CD14-positive monocyte (primary cell): Measurements from ENCODE around the gene ABTB1. TPM values are rescaled to one million over a fixed set of nuclear protein-coding genes. Genes with fewer than 3 reads are reported as not detected.
A peak's percentile ranks its signal among the peaks of the same experiment; 100 is the strongest.

Experiments
- DNase-seq, 3 donors: peaks; one replicate each; pipeline ENCODE4 v3.0.0-alpha.2; 2011 to 2022
- H2AFZ ChIP-seq: 2 replicates; pipeline ENCODE4 v1.6.0; 2012; ENCODE audit warnings: mild to moderate bottlenecking, low read depth, low read length, inconsistent platforms; ENCODE audit not compliant: insufficient read depth, poor library complexity, severe bottlenecking
- H3K27ac ChIP-seq, 2 donors: 1 replicate in 1 of 2; 2 replicates in 1 of 2; pipeline ENCODE4 v1.5.1; 2012 to 2013; ENCODE audit warnings: low read length in 2 of 2, control low read depth in 1 of 2, inconsistent platforms in 1 of 2, low read depth in 1 of 2, mild to moderate bottlenecking in 1 of 2
- H3K27me3 ChIP-seq, 2 donors: one replicate each; pipeline versions ENCODE4 v1.6.0 to v1.6.1; 2011 to 2013; ENCODE audit warnings: low read length in 2 of 2; ENCODE audit not compliant: control insufficient read depth in 2 of 2, insufficient read depth in 2 of 2
- H3K36me3 ChIP-seq, 2 donors: replicated peaks in 1 of 2; 1 replicate in 1 of 2; 2 replicates in 1 of 2; pipeline versions ENCODE4 v1.5.1 to v1.6.1; 2012 to 2013; ENCODE audit warnings: low read length in 2 of 2, control low read depth in 1 of 2, inconsistent platforms in 1 of 2, mild to moderate bottlenecking in 1 of 2; ENCODE audit not compliant: insufficient read depth in 2 of 2, control insufficient read depth in 1 of 2
- H3K4me1 ChIP-seq, 2 donors: 1 replicate in 1 of 2; 2 replicates in 1 of 2; pipeline versions ENCODE4 v1.5.1 to v1.6.1; 2012 to 2013; ENCODE audit warnings: low read length in 2 of 2, control low read depth in 1 of 2, inconsistent platforms in 1 of 2, mild to moderate bottlenecking in 1 of 2, moderate library complexity in 1 of 2; ENCODE audit not compliant: insufficient read depth in 2 of 2, control insufficient read depth in 1 of 2
- H3K4me2 ChIP-seq: replicated peaks from 2 replicates; pipeline ENCODE3; 2012; ENCODE audit warnings: low read length, moderate library complexity, mild to moderate bottlenecking; ENCODE audit not compliant: poor library complexity, severe bottlenecking; ENCODE audit errors: extremely low read depth
- H3K4me3 ChIP-seq, 3 experiments: fragments of 200-600 bp in 1 of 3; sonication (generic) in 1 of 3; replicated peaks in 1 of 3; 1 replicate in 2 of 3; 2 replicates in 1 of 3; pipeline ENCODE4 v1.5.1; 2011 to 2013; ENCODE audit warnings: low read length in 3 of 3, mild to moderate bottlenecking in 3 of 3, control low read depth in 2 of 3, low read depth in 2 of 3, inconsistent platforms in 1 of 3, moderate library complexity in 1 of 3
- H3K79me2 ChIP-seq: 2 replicates; pipeline ENCODE4 v1.6.0; 2012; ENCODE audit warnings: mild to moderate bottlenecking, control low read depth, inconsistent platforms, low read length, moderate library complexity; ENCODE audit not compliant: insufficient read depth
- H3K9ac ChIP-seq: 2 replicates; pipeline ENCODE4 v1.6.0; 2017; ENCODE audit warnings: low read length, mild to moderate bottlenecking; ENCODE audit not compliant: insufficient read depth, poor library complexity, severe bottlenecking
- H3K9me3 ChIP-seq, 2 donors: replicated peaks in 1 of 2; 1 replicate in 1 of 2; 2 replicates in 1 of 2; pipeline versions ENCODE4 v1.5.1 to v1.6.1; 2012 to 2013; ENCODE audit warnings: low read length in 2 of 2, control low read depth in 1 of 2; ENCODE audit not compliant: control insufficient read depth in 1 of 2, insufficient read depth in 1 of 2
- H4K20me1 ChIP-seq: 2 replicates; pipeline ENCODE4 v1.6.0; 2012; ENCODE audit warnings: mild to moderate bottlenecking, low read length, control low read depth, moderate library complexity; ENCODE audit not compliant: insufficient read depth
- H3K27ac Mint-ChIP-seq, 7 donors: one replicate each; pipeline ENCODE4 v1.8.0; 2020; ENCODE audit warnings: mild to moderate bottlenecking in 7 of 7, mixed read lengths in 7 of 7, moderate library complexity in 6 of 7, inconsistent platforms in 2 of 7
- H3K27me3 Mint-ChIP-seq, 3 donors: one replicate each; pipeline ENCODE4 v1.8.0; 2021 to 2022; ENCODE audit warnings: low read depth in 3 of 3, mild to moderate bottlenecking in 3 of 3, mixed read lengths in 3 of 3, moderate library complexity in 3 of 3, inconsistent platforms in 1 of 3
- H3K36me3 Mint-ChIP-seq, 2 donors: one replicate each; pipeline ENCODE4 v1.8.0; 2020; ENCODE audit warnings: mixed read lengths in 2 of 2, inconsistent platforms in 1 of 2, mild to moderate bottlenecking in 1 of 2
- H3K4me1 Mint-ChIP-seq: one replicate; pipeline ENCODE4 v1.8.0; 2020; ENCODE audit warnings: mild to moderate bottlenecking, mixed read lengths
- H3K4me3 Mint-ChIP-seq, 2 donors: one replicate each; pipeline ENCODE4 v1.8.0; 2020; ENCODE audit warnings: mild to moderate bottlenecking in 2 of 2, mixed read lengths in 2 of 2, moderate library complexity in 1 of 2
- H3K9me3 Mint-ChIP-seq, 7 donors: one replicate each; pipeline ENCODE4 v1.8.0; 2020 to 2022; ENCODE audit warnings: mixed read lengths in 7 of 7, mild to moderate bottlenecking in 6 of 7, moderate library complexity in 6 of 7, inconsistent platforms in 2 of 7
- CTCF ChIP-seq: fragments of 200-600 bp; IDR thresholded peaks from one replicate; pipeline ENCODE4 v1.8.0; 2022; ENCODE audit warnings: antibody characterized with exemption, mild to moderate bottlenecking
- WGBS: methylation state at CpG from one replicate; pipeline ENCODE4 v1.1.5; 2013; ENCODE audit warnings: missing lambda C conversion rate; ENCODE audit not compliant: insufficient coverage; 5-methylcytosine and 5-hydroxymethylcytosine counted together
- intact Hi-C, 2 donors: fragments of 100-400 bp; cut with micrococcal nuclease; formaldehyde crosslinking; loops; one replicate each; pipeline versions ENCODE4 v1.15.0 to v1.15.1; 2023
- polyA plus RNA-seq, 3 donors: library from polyadenylated mRNA; depleted of rRNA in 1 of 3; unstranded in 2 of 3; stranded (reverse) in 1 of 3; fragments of 300-500 nt in 2 of 3; fragments of >200 nt in 1 of 3; fragmentation: Illumina TruSeq in 2 of 3; gene quantifications; 1 replicate in 2 of 3; 2 replicates in 1 of 3; pipeline ENCODE4 v1.2.3, GENCODE V29; 2012 to 2021

The ABTB1 gene
- polyA plus RNA-seq, 3 donors, result 107 to 246 (median 118) TPM

GRCh38 chr3:127694467-127695215, 21.9 kb downstream of the ABTB1 start:
- no peaks in the 10 kb centered on the region for H3K36me3 ChIP-seq
- no peaks in the 10 kb centered on the region for H3K79me2 ChIP-seq
- no peak overlapping the region for H3K27ac Mint-ChIP-seq
- H3K9me3 ChIP-seq, result no peaks in the 10 kb centered on the region
- H3K4me2 ChIP-seq, result no peak overlapping the region
- intact Hi-C loops, result loop anchor here (5.0 kb wide), 4 partner anchors 43 to 128 kb away; partner anchors contain the start of gene MGLL (in 1 of the 2)
- H3K9ac ChIP-seq, result no peak overlapping the region
- peaks cover 16% of the 10 kb centered on the region for H3K4me1 Mint-ChIP-seq
- no peak overlapping the region for H3K27ac ChIP-seq
- H3K36me3 Mint-ChIP-seq, result no peaks in the 10 kb centered on the region
- peaks cover 0 to 1% (median 1%) of the 10 kb centered on the region in 3 donors for H3K27me3 Mint-ChIP-seq
- DNase-seq, result peak; percentile 38 to 52 (median 39)
- peaks cover 16 to 18% of the 10 kb centered on the region in 2 donors for H3K4me1 ChIP-seq
- H3K9me3 Mint-ChIP-seq, result no peaks in the 10 kb centered on the region
- TF ChIP-seq CTCF, result peak; percentile 18
- WGBS, result 88% methylated on average over 14 of the region's 17 CpGs
- H3K4me3 Mint-ChIP-seq, result no peak overlapping the region
- H3K27me3 ChIP-seq, result no peaks in the 10 kb centered on the region
- H2AFZ ChIP-seq, result no peak overlapping the region
- no peak overlapping the region for H3K4me3 ChIP-seq
- no peaks in the 10 kb centered on the region for H4K20me1 ChIP-seq

GRCh38 chr3:127697551-127698240, 24.9 kb downstream of the ABTB1 start:
- peak overlapping the region in 1 of 3 experiments; percentile 20 for H3K4me3 ChIP-seq
- peaks cover 0 to 2% (median 0%) of the 10 kb centered on the region in 7 donors for H3K9me3 Mint-ChIP-seq

More at GRCh38 chr3:127697551-127698240, 24.9 kb downstream of the ABTB1 start:
- DNase-seq, result peak; percentile 41 to 61 (median 51)
- H3K36me3 ChIP-seq, result no peaks in the 10 kb centered on the region
- H3K4me1 ChIP-seq, result peaks cover 16 to 18% of the 10 kb centered on the region in 2 donors
- peak overlapping the region in 1 of 2 donors; percentile 31 for H3K27ac ChIP-seq
- H2AFZ ChIP-seq, result peak overlapping the region; percentile 52
- Mint-ChIP-seq H3K4me3 (peak overlapping the region in 1 of 2 donors; percentile 51), H3K27ac (peak overlapping the region in 6 of 7 donors; percentile 38 to 86 (median 67)), H3K4me1 (peaks cover 14% of the 10 kb centered on the region), H3K36me3 (no peaks in the 10 kb centered on the region), H3K27me3 (peaks cover 0 to 1% (median 1%) of the 10 kb centered on the region in 3 donors)
- intact Hi-C loops, result loop anchor here (5.0 kb wide), 3 partner anchors 40 to 55 kb away; no protein-coding TSS in a partner anchor
- no peak overlapping the region for H3K9ac ChIP-seq
- no peaks in the 10 kb centered on the region for H3K79me2 ChIP-seq
- H3K4me2 ChIP-seq, result peak overlapping the region; percentile 15
- no peaks in the 10 kb centered on the region for H3K27me3 ChIP-seq
- TF ChIP-seq CTCF, result no peak
- no peaks in the 10 kb centered on the region for H4K20me1 ChIP-seq
- no peaks in the 10 kb centered on the region for H3K9me3 ChIP-seq
- 77% methylated on average over 13 of the region's 16 CpGs for WGBS
